HEK293T (cell line): ENCODE results near the gene HAO2.

Source experiments
- ARNT ChIP-seq: fragments of 450-650 bp; IDR thresholded peaks from 2 replicates; pipeline ENCODE4 v1.6.1; 2017; ENCODE audit warnings: mild to moderate bottlenecking
- ELF4 ChIP-seq: fragments of 450-650 bp; IDR thresholded peaks from 2 replicates; pipeline ENCODE4 v1.6.1; 2017; ENCODE audit warnings: antibody characterized with exemption
- FOXA1 ChIP-seq: fragments of 450-650 bp; IDR thresholded peaks from 2 replicates; pipeline ENCODE4 v1.6.1; 2016; ENCODE audit warnings: mild to moderate bottlenecking
- FOXM1 ChIP-seq: fragments of 450-650 bp; IDR thresholded peaks from 2 replicates; pipeline ENCODE4 v1.6.1; 2017; ENCODE audit warnings: mild to moderate bottlenecking, borderline replicate concordance
- HDGF ChIP-seq: fragments of 450-650 bp; IDR thresholded peaks from 2 replicates; pipeline ENCODE4 v1.6.1; 2017; ENCODE audit warnings: antibody characterized with exemption, borderline replicate concordance
- L3MBTL2 ChIP-seq: fragments of 450-650 bp; conservative IDR thresholded peaks from 2 replicates; pipeline ENCODE4 v1.6.1; 2016; ENCODE audit warnings: mild to moderate bottlenecking
- LEF1 ChIP-seq: fragments of 450-650 bp; IDR thresholded peaks from 2 replicates; pipeline ENCODE4 v1.6.1; 2017; ENCODE audit warnings: mild to moderate bottlenecking, borderline replicate concordance
- NFRKB ChIP-seq: fragments of 450-650 bp; IDR thresholded peaks from 2 replicates; pipeline ENCODE4 v1.6.1; 2016; ENCODE audit warnings: mild to moderate bottlenecking, moderate library complexity
- SP1 ChIP-seq: fragments of 450-650 bp; IDR thresholded peaks from 2 replicates; pipeline ENCODE4 v1.6.1; 2017
- SUZ12 ChIP-seq: fragments of 450-650 bp; IDR thresholded peaks from 2 replicates; pipeline ENCODE4 v1.6.1; 2016; ENCODE audit warnings: mild to moderate bottlenecking
- TF ChIP-seq, protein P1 (sequence below): fragments of 450-650 bp; IDR thresholded peaks from 2 replicates; pipeline ENCODE4 v1.6.1; 2016

DNA sequence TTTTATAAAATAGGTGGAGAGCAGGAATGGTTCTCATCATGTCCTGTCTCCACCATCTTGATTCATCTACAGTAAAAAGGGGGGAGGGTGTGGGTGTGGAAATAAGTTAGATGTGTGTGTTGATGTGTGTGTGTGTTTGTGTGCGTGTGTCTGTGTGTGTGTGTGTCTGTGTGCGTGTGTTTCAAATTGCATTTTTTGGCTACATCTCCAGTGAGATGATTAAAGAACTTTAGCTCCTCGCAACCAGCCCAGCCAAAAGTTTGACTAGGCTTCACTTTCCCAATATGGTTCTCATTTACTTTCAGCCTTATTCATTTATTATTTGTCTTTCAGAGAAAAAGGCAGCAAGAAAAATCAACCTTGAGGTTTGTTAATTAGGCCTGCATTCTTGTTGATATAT, 14.7 kb upstream of the HAO2 start:
- no peak for TF ChIP-seq SUZ12
- no peak for TF ChIP-seq SP1
- TF ChIP-seq L3MBTL2: no peak
- no peak for TF ChIP-seq ELF4
- no peak for TF ChIP-seq LEF1
- TF ChIP-seq, protein P1, sequence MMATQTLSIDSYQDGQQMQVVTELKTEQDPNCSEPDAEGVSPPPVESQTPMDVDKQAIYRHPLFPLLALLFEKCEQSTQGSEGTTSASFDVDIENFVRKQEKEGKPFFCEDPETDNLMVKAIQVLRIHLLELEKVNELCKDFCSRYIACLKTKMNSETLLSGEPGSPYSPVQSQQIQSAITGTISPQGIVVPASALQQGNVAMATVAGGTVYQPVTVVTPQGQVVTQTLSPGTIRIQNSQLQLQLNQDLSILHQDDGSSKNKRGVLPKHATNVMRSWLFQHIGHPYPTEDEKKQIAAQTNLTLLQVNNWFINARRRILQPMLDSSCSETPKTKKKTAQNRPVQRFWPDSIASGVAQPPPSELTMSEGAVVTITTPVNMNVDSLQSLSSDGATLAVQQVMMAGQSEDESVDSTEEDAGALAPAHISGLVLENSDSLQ: no peak
- TF ChIP-seq FOXA1: no peak
- TF ChIP-seq HDGF: no peak
- no peak for TF ChIP-seq FOXM1
- no peak for TF ChIP-seq NFRKB
- no peak for TF ChIP-seq ARNT
